GM08714 (cell line): ENCODE measurements around the gene LIFR.

Experiments
- H3K4me3 ChIP-seq: fragments of 200-500 bp; sonication (Bioruptor generic); 2 replicates; pipeline ENCODE4 v1.5.1; 2014; ENCODE audit warnings: mild to moderate bottlenecking, low read length, inconsistent platforms
- ZNF274 ChIP-seq: IDR thresholded peaks from 2 replicates; pipeline ENCODE4 v1.6.1; 2012; ENCODE audit warnings: mild to moderate bottlenecking, low read depth, low read length

LIFR gene

DNA sequence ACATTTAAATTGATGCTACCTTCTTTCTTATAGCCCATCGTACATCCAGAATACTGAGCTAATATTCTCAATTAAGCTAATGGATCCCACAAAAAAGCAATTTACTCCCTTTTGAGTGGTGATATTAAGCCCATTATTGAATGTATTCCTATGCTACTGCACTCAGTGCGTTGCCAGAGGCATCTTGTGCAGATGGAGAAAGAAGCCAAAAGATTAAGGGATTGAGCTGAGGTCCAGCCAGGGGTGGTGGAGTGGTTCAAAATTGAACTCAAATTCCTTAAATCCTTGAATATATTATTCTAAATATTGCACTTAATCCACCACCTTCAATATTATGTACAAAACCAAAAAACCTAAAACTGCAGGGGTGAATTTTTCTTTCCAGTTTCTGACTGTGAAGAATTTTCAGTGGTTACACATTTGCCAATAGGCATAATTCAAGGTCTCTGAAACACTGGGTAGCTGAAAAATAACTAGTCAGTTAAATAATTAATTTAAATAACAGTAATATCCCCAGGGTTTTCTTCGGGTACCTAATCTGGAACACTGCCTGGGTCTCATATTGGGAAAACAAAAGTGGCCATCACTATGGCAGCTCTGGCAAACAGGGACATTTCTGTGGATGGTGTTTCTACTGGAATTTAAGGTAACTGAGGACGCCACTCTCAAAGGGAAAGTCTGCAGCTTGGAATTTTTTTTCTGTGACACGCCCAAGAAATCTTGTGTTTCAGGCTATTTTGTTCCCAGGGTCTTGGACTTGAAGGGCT, 6.2 kb upstream of the LIFR start:
- no peak overlapping the region for H3K4me3 ChIP-seq
- no peak for TF ChIP-seq ZNF274

DNA sequence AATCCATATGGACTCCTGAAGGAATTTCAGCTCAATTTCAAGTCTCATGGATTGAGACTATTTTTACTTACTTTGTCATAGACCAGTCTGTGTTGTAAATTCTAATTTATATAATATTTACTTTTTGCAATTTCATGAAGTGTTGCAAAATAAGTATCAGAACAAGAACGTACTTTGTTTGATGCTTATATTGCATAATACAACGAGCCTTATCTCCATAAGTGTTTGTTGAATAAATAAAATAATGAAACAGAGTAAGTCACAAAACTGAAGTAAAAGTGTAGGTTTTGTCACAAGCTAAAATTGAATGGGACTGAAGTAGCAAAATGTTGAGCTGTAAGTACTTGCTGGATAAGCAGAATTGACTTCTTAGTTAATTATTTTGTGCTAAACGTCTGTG, 3.0 kb upstream of the LIFR start:
- no peak for TF ChIP-seq ZNF274
- no peak overlapping the region for H3K4me3 ChIP-seq

DNA sequence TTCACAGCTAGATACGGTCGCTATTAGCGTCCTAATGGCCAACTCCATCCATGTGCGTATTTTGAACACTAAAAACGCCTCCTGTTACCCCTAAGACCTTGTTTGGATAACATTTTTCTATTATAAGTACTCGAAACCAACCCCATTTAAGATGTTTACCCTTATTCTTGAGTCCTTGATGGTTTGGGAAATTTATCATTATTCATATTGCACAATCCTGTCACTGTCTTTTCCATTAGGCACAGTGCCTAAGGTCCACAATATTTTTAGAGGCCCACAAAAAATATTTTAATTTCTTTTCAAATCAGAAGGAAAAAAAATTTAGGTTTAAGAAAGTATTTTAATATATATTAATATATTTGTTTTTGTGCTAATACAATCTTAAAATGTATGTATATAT, 1.3 kb upstream of the LIFR start:
- H3K4me3 ChIP-seq: no peak overlapping the region; the same call in 1 of the 2 replicates
- no peak for TF ChIP-seq ZNF274

DNA sequence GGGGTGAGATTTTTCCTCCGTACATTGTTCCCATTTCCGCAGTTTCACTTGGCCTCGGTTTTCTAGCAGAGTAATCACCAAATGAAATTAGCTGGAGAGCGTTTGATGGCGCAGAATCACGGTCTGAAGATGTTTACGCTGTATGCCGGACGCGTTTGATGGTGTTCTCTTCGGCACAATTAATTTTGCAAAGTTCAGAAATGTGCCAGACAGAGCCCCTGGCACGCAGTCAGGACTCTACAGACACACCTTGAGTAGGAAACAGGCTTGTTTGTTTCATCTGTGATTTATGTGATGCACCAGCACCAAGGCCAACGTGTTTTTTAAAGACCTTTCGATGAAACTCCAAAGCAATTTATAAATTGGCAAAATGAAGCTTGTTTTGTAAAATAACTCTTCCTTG, 863 bp upstream of the LIFR start:
- no peak for TF ChIP-seq ZNF274
- peak overlapping the region; percentile 58 for H3K4me3 ChIP-seq

DNA sequence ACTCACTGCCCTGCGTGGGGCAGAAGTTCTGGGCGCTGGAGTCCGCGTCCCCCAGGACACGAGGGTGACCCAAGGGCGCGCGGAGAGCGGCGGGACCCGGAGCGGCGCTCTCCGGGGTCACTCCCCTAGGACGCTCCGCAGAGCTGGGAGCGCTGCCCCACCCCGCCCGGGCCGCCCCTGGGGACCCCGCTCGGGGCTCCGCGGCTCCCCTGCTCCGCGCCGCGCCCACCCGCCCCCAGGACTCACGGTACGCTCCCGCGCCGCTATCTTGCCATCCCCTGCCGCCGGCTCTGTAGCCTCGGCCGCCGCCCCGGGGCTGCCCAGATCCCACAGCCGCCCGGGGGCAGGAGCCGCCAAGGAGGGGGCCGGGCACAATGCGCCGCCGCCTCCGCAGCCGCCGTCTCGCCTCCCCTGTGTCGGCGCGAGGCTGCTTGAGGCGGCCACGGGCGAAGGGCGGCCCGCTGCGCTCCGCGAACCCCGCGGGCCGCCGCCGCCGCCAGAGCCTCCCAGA, 303 bp downstream of the LIFR start:
- TF ChIP-seq ZNF274: no peak

DNA sequence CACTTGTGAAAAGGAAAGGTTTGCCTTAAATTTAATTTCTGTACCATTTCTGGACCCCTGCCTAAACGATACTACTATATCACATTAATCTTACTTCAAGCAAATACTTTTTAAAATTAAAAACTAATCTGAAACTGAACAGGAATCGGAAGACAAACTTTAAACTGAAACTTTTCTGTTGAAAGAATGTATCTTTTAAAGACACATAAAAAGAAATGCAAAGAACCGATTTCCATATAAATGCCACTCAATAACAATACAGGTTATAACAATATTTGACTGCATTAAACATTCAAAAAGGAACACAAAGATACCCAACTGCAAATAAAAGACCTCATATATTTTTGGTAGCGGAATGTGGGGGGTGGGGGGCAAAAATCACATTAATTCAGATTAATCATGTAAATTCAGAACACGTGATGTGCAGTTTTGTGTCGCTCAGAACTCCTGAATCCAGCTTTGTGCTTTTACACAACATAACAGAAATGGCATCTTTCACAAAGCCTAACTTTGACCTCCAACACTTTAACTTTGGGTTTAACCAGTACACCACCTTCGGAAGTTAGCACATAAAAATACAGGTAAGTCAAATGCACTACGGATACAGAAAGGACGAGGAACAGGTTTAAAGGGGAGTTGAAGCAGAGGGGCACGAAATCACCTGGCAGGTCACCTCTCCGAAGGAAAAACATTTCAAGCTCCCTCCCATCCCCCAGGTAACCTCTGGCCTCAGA, 925 bp downstream of the LIFR start:
- peak overlapping the region; percentile 61 for H3K4me3 ChIP-seq
- no peak for TF ChIP-seq ZNF274

More for the DNA sequence above, 303 bp downstream of the LIFR start:
- H3K4me3 ChIP-seq: peak overlapping the region; percentile 61

DNA sequence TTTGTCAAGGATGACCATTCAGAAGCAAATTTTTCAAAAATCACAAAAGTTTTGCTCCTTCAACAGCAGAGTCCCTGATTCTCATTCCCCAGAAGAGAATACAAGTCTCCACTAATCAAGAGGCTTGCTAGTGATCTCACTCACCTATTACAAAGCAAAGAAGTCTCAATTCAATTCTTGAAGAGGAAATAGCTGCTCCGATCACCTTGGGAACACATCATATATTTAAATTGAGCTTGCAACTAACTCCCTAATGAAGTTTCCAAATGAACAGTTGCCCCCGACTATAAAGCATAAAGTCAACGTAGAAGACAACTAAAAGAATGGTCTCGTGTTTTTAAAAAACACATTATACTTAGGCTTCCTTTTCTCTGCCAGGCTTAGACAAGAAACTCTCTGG, 1.6 kb downstream of the LIFR start:
- H3K4me3 ChIP-seq: no peak overlapping the region; the same call in 1 of the 2 replicates
- no peak for TF ChIP-seq ZNF274

DNA sequence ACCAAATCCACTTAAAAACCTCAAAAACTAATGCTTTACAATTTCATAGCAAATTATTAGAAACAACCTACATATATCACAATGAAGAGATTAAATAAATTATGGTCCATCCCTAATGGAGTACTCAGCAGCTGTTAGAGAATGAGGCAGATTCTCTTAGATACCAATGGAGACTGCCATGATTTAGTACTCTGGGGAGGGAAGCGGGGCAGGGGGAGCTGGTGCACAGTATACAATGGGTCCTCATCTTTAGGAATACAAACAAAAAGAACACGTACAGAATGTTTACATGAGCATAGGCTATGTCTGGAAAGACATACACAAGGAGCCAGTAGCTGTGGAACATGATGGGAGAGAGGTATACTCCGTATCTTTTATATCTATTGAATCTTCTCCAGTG, 2.0 kb downstream of the LIFR start:
- TF ChIP-seq ZNF274: no peak

DNA sequence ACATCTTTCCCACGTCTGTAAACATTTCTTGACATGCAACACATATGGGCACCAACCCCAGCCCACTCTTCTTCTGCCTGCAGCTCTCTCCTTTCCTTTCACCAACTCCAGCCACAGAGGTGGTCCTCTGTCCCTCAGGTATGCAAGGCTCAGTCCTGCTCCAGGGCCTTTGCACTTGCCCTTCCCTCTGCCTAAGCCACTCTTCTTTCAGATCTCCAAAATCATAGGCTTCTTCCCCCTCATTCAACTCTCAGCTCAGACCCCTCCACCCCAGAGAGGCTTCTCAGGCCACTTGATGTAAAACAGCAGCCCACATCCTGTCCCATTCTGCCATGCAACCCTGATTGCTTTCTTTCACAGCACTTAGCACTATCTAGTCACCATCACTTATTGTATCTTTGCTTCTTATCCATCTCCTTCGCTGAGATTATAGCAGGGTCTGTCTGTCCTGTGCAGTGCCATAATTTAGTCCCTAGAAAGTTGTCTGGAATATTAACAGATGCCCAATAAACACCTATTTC, 3.4 kb downstream of the LIFR start:
- no peak for TF ChIP-seq ZNF274
- no peak overlapping the region for H3K4me3 ChIP-seq

More for the DNA sequence above, 2.0 kb downstream of the LIFR start:
- no peak overlapping the region for H3K4me3 ChIP-seq

DNA sequence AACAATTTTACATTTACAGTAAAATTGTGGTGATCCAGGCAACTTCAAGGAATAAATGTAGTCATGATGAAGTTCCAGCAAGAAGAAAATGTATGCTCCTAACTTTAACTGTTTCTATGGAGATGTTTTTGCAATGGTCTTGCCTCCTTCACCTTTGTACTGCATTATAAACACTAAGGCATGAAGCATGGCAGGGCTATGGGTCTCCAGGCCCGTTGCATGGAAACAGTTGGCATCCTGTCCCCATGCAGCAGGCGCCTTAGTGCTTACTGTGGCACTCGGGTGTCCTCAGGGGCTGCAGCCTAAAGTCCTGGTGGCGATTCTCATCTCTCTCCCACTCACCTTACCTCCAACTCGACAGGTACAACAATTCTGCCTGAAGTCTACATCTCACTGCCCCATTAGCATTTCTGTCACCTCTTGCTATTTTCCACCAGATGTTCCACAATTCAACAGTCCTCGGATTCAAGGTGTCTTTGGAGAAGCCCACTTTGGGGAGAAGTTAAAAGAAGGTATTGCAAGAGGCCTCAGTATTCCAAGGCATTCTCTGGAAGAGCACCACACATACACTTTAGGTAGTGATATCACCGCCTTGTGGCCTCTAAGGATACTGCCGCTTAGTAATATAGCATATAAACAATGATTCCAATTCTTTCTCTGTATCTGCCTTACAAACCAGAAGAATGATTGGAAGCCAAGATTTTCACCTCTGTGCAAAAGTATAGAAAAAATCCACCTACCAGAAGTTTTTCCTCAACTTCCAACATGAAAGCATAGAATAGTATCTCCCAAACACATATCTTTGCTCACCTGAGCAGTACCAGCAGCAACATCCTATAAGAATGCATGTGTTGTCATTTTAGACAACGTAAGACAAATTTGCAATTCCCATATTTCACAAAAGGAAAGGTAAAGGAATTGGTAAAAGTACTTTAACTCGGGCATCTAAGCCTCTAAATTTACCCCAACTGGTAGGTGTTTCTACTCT, 5.1 kb downstream of the LIFR start:
- TF ChIP-seq ZNF274: no peak
- H3K4me3 ChIP-seq: no peak overlapping the region

DNA sequence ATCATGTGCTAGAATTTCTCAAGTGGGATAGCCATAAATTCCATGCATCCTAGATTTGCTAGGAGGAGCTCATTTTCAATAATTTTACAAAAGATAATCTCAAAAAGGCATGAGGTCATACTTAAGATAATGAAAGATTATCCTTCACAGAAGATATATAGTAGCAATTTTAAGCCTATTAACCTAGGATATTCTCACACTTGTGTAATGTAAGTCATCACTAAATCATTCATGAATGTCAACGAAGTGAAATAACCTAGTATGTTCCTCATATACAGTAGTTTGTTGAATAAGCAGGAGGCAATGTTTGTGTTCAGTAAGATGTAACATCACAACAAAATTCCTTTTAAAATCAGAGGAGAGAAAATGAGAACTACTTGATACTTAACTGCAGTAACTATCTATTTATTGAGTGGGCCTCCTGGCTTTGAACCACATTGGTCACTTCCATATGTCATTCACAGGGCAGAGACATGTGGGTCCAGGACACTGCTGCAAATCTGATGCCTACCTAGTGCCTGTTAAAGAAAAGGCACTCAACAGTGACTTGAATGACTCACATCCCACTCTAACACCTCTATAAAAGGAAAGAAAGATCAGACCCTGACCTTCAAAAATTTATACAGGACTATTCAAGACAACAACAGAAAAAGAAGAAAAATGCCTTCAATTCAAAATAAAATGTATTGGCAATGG, 8.2 kb downstream of the LIFR start:
- H3K4me3 ChIP-seq: no peak overlapping the region
- no peak for TF ChIP-seq ZNF274

DNA sequence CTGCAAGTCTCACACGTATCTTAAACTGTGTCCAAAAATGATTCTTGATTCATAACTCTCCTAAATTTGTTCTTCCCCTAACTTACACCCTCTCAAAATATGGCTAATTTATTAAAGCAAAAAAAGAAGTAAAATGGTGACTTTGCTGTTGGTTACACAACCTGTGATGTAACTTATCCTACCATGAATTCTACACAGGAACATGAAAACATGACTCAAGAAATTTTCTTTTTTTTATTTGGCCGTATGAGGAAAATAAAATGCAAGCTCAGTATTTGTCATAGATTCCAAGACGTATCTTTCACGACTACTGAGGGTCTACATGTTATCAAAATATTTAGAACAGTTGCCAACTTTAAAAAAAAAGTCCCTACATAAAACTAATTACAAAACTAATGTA, 9.2 kb downstream of the LIFR start:
- no peak for TF ChIP-seq ZNF274
- no peak overlapping the region for H3K4me3 ChIP-seq

DNA sequence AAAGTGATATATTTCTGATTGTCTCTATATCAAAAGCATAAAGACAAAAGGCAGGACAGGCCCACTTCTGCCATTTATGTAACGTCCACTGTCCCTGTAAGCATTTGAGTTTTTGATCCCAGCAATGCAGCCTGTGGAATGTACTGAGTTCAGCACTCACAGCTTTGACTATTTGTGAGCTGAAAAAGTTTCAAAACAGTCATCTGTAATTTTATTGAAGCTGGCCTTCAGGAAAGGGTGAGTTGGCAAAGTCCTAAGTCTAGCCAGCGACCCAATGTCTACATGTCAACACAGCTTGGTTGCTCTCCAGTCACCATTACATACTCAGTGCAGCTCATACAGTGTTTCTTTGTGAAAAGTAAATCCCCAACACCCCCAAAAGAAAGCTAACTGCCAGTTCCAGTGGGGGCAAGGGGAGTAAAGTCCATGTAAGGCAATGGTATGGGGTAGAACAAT, 9.7 kb downstream of the LIFR start:
- TF ChIP-seq ZNF274: no peak
- H3K4me3 ChIP-seq: no peak overlapping the region
